Measurements from ENCODE around the gene SEZ6L.

- no peak for TF ChIP-seq EZH2phosphoT487 (IDR thresholded peaks at IDR 0.05; ENCODE audit: borderline replicate concordance)
- no peak for TF ChIP-seq ZNF274 (IDR thresholded peaks at IDR 0.05; ENCODE audit: low read depth, low read length)
- no peak for TF ChIP-seq POLR2AphosphoS5 (IDR thresholded peaks at IDR 0.05; ENCODE audit: low read depth, low read length)
- TF ChIP-seq CTCF (IDR thresholded peaks at IDR 0.05 in 2 of 3, conservative IDR thresholded peaks at IDR 0.05 in 1 of 3; ENCODE audit: borderline replicate concordance in 1 of 3, insufficient read depth in 1 of 3, low read depth in 2 of 3, low read length in 2 of 3): no peak
- no peak for TF ChIP-seq CEBPB (IDR thresholded peaks at IDR 0.05; ENCODE audit: low read depth)
- no peak for TF ChIP-seq RAD21 (IDR thresholded peaks at IDR 0.05; ENCODE audit: low read depth)
- no peak for TF ChIP-seq EZH2 (IDR thresholded peaks at IDR 0.05)
- no peak for TF ChIP-seq REST (IDR thresholded peaks at IDR 0.05; ENCODE audit: low read depth)
- TF ChIP-seq ELF1 (IDR thresholded peaks at IDR 0.05; ENCODE audit: borderline replicate concordance, low read depth): no peak
These were observed 249.4 kb downstream of the SEZ6L start for GRCh38 chr22:26418620-26419019.

All from HCT116 (cell line).